Activated CD8-positive, alpha-beta memory T cell treated with anti-CD3 and anti-CD28 coated beads for 1 hour (primary cell): ENCODE results near the gene CNPY1.
"Not testable (repeated sequence)": the region's sequence is repeated elsewhere in the genome, so short reads cannot be mapped to it uniquely, and the experiment has no call there.

Source experiments
- DNase-seq, 2 donors: peaks; one replicate each; pipeline ENCODE4 v3.0.0-alpha.2; 2020; ENCODE audit warnings: low read depth in 1 of 2; ENCODE audit errors: extremely low read depth in 1 of 2

Gene CNPY1

GRCh38 chr7:155579565-155579964 lies 33.2 kb upstream of the CNPY1 start:
- DNase-seq: no peak

GRCh38 chr7:155578016-155578415 lies 31.7 kb upstream of the CNPY1 start:
- no peak for DNase-seq

GRCh38 chr7:155577509-155577905 lies 31.1 kb upstream of the CNPY1 start:
- DNase-seq: no peak

- no peak for DNase-seq
Observed at GRCh38 chr7:155576900-155577508, 30.6 kb upstream of the CNPY1 start.

GRCh38 chr7:155576416-155576815 lies 30.1 kb upstream of the CNPY1 start:
- no peak for DNase-seq

- no peak for DNase-seq
Observed at GRCh38 chr7:155574556-155575290, 28.4 kb upstream of the CNPY1 start.

- DNase-seq: no peak
Observed at GRCh38 chr7:155571581-155572345, 25.4 kb upstream of the CNPY1 start.

- DNase-seq: no peak
Observed at GRCh38 chr7:155570991-155571390, 24.6 kb upstream of the CNPY1 start.

GRCh38 chr7:155570171-155570958 lies 24.0 kb upstream of the CNPY1 start:
- no peak for DNase-seq

- no peak for DNase-seq
Observed at GRCh38 chr7:155569681-155570080, 23.3 kb upstream of the CNPY1 start.

- DNase-seq: no peak
Observed at GRCh38 chr7:155568842-155569494, 22.6 kb upstream of the CNPY1 start.

GRCh38 chr7:155568333-155568660 lies 21.9 kb upstream of the CNPY1 start:
- DNase-seq: no peak

- no peak for DNase-seq
Observed at GRCh38 chr7:155567646-155568332, 21.4 kb upstream of the CNPY1 start.

GRCh38 chr7:155566011-155566836 lies 19.9 kb upstream of the CNPY1 start:
- no peak for DNase-seq

GRCh38 chr7:155565596-155565995 lies 19.2 kb upstream of the CNPY1 start:
- DNase-seq: no peak

GRCh38 chr7:155562976-155563375 lies 16.6 kb upstream of the CNPY1 start:
- not testable (repeated sequence) for DNase-seq

- DNase-seq: no peak
Observed at GRCh38 chr7:155562106-155562505, 15.7 kb upstream of the CNPY1 start.

GRCh38 chr7:155560982-155561686 lies 14.8 kb upstream of the CNPY1 start:
- no peak for DNase-seq
